NCI-H2029 (cell line): ENCODE results near the gene CAVIN1.
"Not testable (repeated sequence)": the region's sequence is repeated elsewhere in the genome, so short reads cannot be mapped to it uniquely, and the experiment has no call there.

Source experiments
- DNase-seq: peaks from one replicate; lab custom pipeline; 2025; lab: John Stamatoyannopoulos, UW

Gene CAVIN1

GRCh38 chr17:42431758-42432161 lies 8.7 kb upstream of the CAVIN1 start:
- DNase-seq = no peak

GRCh38 chr17:42429726-42430447 lies 6.8 kb upstream of the CAVIN1 start:
- no peak for DNase-seq

GRCh38 chr17:42428141-42428944 lies 5.3 kb upstream of the CAVIN1 start:
- DNase-seq = no peak

- DNase-seq = no peak
Observed at GRCh38 chr17:42424991-42425610, 2.0 kb upstream of the CAVIN1 start.

- DNase-seq = no peak
Observed at GRCh38 chr17:42423766-42424165, 710 bp upstream of the CAVIN1 start.

GRCh38 chr17:42422412-42422957 lies 571 bp downstream of the CAVIN1 start:
- DNase-seq = no peak

GRCh38 chr17:42421507-42422338 lies 1.3 kb downstream of the CAVIN1 start:
- no peak for DNase-seq

- no peak for DNase-seq
Observed at GRCh38 chr17:42421136-42421506, 1.9 kb downstream of the CAVIN1 start.

GRCh38 chr17:42417981-42418380 lies 5.1 kb downstream of the CAVIN1 start:
- DNase-seq = not testable (repeated sequence)

GRCh38 chr17:42414704-42415409 lies 8.2 kb downstream of the CAVIN1 start:
- DNase-seq = no peak

- no peak for DNase-seq
Observed at GRCh38 chr17:42413464-42414040, 9.5 kb downstream of the CAVIN1 start.

- DNase-seq = no peak
Observed at GRCh38 chr17:42411905-42412679, 11.0 kb downstream of the CAVIN1 start.

GRCh38 chr17:42411361-42411760 lies 11.7 kb downstream of the CAVIN1 start:
- DNase-seq = no peak

GRCh38 chr17:42410319-42410685 lies 12.8 kb downstream of the CAVIN1 start:
- no peak for DNase-seq

GRCh38 chr17:42409523-42410318 lies 13.3 kb downstream of the CAVIN1 start:
- DNase-seq = no peak

GRCh38 chr17:42408061-42408460 lies 15.0 kb downstream of the CAVIN1 start:
- DNase-seq = no peak

GRCh38 chr17:42407289-42407836 lies 15.7 kb downstream of the CAVIN1 start:
- DNase-seq = peak; percentile 84

- no peak for DNase-seq
Observed at GRCh38 chr17:42406615-42407288, 16.3 kb downstream of the CAVIN1 start.
